CD4-positive, alpha-beta T cell treated with Interleukin-10 for 1 hour (primary cell): ENCODE measurements around the gene SHOC2.

Experiments used
- DNase-seq: peaks from one replicate; pipeline ENCODE4 v3.0.0-alpha.2; 2020

The SHOC2 gene

DNA sequence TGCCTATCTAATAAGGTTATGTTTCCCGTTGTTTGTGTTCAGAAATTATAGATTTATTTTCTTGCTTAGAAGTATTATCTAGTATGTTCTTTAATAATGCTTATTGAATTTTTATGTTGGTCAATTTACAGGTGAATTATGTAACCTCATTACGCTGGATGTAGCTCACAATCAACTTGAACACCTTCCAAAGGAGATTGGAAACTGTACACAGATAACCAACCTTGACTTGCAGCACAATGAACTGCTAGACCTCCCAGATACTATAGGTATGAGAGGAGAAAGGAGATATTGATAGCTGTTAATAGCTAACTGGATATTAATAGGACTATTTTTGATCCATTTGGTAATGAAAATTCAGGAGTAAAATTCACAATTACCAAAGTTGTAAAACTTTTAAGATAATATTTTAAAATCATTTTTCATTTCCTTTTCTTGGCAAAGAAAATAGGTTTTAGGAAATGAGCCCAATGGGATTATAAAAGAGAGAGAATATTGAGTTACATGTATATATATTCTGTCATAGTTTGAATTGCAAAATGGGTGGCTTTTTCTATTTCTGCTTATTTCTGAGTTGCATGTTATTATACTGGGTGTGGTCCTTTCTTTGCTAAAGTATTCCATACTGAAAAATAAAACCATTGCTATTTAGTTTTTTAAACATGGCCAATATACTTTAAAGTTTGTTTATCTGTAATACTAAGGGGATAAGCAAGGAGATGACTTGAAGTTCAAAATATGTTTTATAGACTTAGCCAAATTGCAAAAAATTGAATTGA is 66.3 kb downstream of the SHOC2 start:
- no peak for DNase-seq

DNA sequence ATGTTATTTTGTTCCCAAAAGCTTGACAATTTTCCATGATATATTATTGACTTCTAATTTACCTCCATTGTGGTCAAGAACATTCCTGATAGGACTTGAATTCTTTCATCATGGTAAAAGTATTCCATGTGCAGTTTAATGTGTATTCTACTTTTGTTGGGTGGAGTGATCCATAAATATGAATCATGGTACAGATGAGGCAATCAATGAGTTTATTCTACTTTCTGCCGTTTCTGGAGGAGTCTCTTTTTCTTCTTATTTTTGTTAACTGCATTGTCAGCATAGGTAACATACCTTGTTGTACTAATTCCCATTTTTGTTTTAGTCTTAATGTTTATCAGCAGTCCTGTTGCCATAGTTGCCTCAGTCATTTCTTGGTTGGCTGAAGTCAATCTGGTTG is 69.6 kb downstream of the SHOC2 start:
- no peak for DNase-seq

DNA sequence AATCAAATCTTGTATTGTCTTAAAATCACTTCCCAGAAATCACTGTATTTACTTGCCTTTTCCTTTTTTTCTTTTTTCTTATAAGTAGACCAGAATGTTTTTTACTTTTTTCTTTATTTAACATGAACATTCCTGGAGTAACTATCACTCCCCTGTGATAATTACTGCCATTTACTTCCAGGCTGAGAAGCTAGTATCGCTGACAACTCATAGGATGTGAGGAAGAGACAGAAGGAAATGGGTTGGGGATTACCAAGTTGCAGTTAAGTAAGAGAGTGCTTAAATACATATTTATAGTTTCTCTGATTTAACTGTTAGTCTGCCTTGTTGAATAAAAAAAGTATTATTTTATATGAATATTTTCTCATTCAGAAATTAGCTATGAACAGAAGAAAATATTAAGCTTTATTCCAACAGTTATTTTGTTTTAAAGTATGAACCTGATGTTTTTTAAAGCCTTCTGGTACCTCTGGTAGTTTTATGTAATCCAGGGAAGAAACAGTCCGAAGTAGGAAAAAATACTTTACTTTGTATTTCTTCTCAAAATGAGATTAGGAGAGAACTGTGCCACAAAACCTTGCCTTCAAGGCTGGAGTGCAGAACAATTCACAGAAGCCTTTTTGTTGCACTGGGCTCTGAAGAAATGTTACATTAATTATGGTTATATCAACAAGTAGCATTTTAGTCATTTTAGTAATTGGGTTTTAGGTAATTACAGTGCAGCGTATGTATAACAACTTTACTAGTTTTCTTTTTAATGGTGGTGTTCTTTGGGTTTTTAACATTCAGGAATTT is 72.8 kb downstream of the SHOC2 start:
- DNase-seq: no peak

DNA sequence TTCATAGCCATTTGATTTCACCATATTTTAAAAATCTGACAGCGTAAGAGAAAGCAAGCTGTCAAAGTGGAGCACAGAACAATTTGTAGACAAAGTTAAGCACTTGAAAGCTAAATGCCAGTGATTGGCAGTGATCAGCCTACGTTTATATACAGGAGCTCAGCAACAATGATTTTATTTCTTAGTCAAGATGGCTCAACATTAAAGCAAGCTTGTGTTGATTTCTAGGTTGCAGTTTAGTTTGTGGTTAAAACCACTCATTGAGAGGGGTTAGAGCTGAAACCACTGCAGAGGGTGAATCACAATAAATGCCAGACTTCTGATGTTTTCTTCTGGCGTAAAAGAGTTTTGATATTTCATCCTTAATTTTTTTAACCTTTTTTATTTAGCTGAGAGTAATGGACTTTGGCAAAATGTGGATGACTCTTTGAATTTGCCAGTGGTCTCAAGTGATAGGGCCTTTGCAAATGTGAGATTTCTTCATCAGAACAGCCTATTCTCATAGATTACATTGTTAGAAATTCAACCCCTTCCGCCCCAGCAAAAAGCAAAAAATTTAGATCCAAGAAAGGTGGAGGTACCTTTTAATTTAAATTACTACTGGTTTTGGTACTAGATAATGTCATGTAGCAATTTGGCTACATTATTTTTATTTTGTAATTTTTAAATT is 73.8 kb downstream of the SHOC2 start:
- DNase-seq: peak; percentile 37

DNA sequence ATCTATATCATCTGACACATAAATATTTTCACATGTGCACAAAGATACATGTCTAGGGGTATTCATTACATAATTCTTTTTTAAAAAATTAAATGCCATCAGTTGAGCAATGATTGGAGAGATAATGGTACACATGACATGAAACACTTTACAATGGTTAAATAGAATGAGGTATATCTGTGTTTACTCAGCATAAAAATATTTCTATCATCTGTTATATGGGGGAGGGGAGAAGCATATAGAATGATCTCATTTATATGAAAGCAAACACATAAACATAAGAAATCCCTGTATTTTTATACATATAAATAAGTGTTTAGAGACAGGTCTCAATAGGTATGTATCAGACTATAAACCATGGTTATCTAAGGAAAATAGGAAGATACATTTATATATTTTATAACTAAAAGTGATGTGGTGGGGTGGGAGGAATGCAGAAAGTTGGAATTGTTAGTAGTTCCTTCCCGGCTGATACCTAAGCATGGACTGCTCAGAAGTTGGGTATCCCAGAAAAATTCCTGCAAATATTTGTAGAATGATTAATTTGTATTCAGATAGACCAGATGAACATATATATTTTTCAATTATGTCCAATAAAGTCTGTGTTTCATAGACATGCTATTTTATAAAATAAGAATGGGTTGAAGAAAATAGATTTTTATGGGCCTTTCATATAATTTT is 75.1 kb downstream of the SHOC2 start:
- no peak for DNase-seq

DNA sequence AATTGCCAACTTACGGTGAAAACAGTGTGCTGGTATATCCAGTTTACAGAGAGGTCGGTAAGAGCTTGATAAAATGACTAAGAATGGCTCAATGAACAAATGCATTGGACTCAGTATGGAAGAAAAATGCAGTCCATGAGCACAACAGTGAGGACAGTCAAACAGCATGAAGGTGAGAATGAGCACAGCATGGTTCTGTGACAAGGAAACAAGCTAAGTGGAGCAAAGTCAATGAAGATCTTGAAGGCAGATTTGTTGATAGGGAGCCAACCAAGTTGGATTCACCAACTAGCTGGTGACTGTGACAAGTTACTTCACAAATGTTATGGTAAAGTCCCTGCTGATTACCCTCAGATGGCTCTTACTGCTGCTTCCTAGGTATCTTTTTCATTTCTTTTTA is 75.9 kb downstream of the SHOC2 start:
- DNase-seq: no peak

DNA sequence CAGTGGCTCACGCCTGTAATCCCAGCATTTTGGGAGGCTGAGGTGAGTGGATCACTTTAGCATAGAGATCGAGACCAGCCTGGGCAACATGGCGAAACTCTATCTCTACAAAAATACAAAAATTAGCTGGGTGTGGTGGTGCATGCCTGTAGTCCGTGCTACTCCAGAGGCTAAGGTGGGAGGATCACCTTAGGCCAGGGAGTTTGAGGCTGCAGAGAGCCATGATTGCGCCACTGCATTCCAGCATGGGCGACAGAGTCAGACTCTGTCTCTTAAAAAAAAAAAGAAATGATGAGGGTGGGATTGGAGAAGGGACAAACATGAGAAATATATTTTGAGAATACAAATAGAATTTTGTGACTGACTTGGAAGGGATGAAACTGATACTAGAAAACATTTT is 76.9 kb downstream of the SHOC2 start:
- DNase-seq: no peak

DNA sequence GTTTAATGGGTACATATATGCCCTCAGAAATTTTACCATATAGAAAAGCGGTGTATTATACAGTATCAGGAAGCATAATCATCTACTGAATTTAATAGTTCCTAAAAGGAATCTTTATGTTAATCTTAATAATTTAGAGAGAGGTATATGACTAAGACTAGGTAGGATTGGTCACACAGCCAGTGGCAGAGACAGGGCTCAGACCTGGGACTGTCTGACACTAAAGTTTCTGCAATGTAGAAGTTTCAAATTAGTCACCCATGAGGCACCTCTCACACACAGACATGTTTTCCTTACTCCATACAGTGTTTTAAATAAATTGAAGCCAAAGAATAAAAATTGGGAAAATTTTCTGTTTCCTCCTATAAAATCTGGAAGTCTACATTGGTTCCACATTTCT is 84.6 kb downstream of the SHOC2 start:
- no peak for DNase-seq

DNA sequence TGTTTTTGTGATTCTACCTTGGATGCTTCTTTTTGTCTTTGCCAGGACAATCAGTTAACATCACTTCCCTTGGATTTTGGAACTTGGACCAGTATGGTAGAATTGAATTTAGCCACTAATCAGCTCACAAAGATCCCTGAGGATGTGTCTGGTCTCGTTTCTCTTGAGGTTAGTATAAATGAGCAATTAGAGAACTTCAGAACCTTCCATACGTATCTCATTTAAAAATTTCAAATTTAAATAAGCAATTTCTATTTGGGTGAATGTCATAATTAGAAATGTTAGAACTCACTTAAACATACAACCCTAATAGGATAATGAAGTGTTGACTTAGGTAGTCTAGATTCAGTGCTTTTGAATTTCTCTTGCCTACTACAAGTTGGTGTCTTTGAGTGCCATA is 88.1 kb downstream of the SHOC2 start:
- DNase-seq: no peak

DNA sequence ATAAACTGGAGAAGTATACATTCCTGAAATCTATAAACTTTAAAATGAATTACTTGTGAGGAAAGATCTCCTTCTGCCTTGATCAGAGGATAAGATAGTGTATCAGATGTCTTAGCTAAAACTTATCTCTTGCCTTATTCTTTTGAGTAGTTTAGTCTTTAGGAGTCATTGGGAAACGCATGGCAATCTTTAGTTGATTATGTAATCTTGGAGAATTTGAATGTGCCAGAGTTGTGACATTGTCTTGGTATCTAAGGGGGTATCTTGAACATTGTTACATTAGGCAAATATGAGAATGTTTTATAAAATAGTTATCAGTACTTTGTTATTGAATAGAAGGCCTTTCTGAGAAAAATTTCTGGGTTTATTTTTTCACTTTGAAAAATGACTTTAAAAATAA is 95.8 kb downstream of the SHOC2 start:
- no peak for DNase-seq

DNA sequence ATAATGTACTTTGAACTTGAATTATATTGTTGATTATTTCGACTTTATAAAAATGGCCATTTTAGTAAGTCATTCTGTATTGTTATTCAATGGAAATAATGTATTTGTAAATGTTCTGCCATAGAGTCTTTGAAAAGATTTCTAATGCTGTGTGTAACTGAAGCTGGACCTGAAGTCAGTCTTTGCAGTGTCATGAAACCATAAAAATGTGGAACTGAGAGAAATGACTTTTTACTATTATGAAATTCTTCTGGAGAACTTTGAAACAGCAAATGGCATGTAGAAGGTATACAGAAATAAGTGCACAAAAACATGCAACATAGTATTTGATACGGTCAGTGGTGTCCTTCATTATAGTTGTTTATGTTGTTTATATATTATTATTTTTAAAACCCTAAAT is 97.7 kb downstream of the SHOC2 start:
- no peak for DNase-seq

DNA sequence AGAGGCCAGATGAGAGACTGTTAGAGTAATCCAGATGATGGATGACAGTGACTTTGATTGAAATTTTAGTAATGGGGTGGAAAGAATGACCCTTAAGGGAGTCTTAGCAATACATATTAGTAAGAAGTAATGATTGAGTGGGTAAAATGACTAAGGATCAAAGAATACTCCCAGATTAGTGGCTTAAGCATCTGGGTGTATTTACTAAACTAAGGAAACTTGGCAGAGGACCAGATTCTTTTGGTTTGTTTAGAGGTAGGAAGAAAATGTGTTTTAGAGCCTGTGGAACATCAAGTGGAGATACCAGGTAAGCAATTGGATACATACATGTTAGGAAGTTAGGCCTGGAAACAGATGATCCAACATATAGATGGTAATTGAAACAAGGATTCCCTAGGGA is 98.6 kb downstream of the SHOC2 start:
- DNase-seq: no peak

DNA sequence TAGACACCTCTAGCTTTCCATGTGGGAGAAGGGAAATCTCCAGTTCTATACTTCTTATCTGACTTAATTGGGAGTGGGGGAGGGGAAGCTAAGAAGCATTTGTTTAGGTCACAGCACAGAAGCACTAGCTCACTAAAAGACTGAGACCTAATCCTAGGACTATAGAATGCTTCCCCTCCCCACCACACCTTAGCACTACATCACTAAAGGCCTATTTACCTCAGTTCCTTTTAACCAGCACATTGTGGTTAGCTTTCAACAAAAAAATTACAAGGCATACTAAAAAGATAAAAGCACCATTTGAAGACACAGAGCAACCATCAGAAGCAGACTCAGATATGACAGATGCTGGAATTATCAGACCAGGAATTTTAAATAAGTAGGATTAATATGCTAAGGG is 103.7 kb downstream of the SHOC2 start:
- no peak for DNase-seq

DNA sequence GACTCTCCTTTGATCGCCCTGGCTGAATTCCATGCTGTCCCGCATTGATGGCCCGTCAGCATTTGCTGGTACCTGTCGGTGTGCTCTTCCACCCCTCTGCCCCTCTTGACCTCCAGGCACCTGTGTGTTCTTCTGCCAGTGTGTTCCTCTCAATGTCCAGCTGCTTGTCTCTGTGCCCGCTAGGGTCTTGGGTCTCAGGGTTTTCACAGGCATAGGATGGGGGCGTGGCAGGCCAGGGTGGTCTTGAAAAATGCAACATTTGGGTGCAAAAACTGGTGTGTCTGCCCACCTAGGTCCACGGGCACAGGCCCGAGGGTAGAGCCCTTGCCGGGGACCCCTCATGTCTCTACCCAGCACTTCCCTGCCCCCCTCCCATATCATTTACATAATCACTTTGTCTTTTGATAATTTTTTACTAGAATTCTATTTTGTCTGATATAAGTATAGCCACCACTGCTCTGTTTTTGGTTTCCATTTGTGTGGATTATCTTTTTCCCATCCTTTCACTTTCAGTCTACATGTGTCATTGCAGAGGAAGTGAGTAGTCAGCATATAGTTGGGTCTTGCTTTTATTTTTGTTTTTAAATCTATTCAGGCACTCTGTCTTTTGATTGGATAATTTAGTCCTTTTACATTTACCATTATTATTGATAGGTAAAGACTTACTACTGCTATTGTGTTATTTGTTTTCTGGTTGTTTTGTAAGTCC is 110.8 kb downstream of the SHOC2 start:
- DNase-seq: no peak

DNA sequence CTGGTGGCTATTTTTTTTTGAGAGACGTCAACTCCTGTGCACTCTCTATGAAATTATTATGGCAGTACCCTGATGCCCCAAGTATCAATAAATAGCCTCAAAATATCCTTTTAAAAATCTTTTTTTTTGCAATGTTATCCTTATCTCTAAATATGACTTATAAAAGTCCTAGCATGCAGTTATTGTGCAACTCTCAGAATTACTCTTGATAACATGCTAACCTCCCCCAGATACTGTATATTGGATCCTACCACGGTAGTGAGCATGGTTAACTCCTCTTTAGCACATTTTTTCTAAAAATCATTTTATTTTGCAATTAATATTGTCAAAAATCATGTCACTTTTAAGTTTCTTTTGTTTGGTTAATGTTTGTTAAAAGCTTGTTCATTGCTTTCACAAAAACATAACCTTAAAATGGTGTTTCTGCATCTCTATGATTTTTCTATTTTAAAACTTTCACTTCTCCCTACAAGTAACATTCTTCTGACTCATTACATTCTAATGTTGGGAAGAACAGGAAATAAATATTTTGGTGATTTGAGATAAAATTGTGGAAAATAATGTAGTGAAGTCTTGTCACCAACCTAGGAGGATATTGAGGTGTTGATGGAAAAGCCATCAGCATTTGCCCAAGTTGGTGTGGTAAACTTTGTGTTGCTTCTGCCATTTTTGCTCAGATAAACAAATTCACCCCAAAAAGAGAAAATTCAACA is 115.3 kb downstream of the SHOC2 start:
- no peak for DNase-seq

DNA sequence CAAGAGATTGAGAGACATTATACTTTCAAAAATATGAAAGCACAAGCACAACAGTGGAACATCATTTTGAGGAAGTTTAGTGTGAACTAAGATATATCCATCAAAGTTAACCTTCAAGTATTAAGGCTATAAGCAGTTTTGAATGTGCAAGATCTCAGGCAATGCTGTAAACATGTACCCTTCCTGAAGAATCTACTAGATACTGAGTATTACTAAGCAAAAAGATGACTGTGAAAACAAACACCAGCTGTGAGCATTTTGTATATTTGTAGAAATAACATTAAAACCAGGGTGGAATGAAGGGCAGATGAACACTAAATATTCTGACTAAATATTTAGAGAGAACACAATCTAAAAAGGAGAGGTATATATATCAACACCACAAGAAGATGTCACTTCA is 116.1 kb downstream of the SHOC2 start:
- no peak for DNase-seq

DNA sequence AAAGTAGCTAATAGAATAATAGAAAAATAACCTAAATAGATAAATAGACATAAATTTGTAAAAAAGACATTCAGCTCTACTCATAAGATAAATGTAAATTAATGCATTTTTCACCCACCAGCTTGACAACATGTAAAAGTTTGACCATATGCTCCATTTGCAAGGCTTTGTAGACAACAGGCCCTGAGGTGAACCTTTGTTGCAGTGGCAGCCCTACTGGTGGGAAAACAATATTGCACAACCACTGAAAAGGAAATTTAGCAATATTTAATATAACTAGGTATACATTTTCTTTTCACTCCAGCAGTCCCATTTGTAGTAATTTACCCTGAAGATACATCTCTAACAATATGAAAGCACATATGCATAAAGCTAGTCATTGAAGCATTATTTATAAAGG is 118.5 kb downstream of the SHOC2 start:
- no peak for DNase-seq

DNA sequence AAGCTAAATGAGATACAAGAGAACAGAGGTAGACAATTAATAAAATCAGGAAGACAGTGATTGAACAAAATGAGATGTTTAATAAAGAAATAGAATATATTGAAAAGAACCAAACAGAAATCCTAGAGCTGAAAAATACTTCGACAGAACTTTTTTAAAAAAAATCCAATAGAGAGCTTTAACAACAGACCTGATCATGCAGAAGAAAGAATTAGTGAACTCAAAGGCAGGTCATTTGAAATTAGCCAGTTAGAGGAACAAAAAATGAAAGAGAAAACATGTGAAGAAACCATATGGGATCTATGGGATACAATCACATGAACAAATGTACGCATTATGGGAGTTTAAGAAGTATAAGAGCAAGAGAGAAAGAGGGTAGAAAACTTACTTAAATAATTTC is 120.1 kb downstream of the SHOC2 start:
- DNase-seq: no peak

DNA sequence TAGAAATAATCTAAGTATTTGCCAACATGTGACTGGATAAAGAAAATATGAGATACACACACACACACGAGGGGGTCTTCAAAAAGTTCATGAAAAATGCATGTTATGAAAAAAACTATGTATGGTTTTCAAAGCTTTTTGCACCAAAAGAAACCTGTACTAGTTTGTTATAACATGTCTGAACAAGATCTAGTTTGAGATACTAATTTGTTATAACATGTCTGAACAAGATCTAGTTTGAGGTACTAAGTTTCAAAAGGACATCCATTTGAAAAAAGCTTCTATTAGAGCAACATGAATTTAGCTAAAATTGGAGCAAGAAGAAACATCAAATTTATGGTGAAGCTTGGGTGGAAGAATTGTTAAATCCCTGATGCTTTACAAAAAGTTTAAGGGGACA is 137.6 kb downstream of the SHOC2 start:
- no peak for DNase-seq
